Epithelial cell of proximal tubule (primary cell): ENCODE data around the gene SCEL. TPM values are rescaled to one million over a fixed set of nuclear protein-coding genes. Genes with fewer than 3 reads are reported as not detected.

Source experiments
- DNase-seq: peaks from one replicate; pipeline ENCODE4 v3.0.0-alpha.2; 2011; ENCODE audit warnings: low read depth
- H3K4me3 ChIP-seq: 2 replicates; pipeline ENCODE4 v1.5.1; 2011; ENCODE audit warnings: low read depth, mild to moderate bottlenecking, low read length
- total RNA-seq: library from RNA; depleted of rRNA; stranded (reverse); fragments of >200 nt; gene quantifications from 2 replicates; pipeline ENCODE4 v1.2.3, GENCODE V29; 2015
- TF ChIP-seq, protein P1 (sequence below): conservative IDR thresholded peaks from 2 replicates; pipeline ENCODE4 v1.5.1; 2012; ENCODE audit warnings: low read depth, mild to moderate bottlenecking, low read length

Gene SCEL
- total RNA-seq, 1 donor from 2014 or later: 8.5 TPM

GRCh38 chr13:77674852-77675251, 139.3 kb downstream of the SCEL start:
- TF ChIP-seq, protein P1, sequence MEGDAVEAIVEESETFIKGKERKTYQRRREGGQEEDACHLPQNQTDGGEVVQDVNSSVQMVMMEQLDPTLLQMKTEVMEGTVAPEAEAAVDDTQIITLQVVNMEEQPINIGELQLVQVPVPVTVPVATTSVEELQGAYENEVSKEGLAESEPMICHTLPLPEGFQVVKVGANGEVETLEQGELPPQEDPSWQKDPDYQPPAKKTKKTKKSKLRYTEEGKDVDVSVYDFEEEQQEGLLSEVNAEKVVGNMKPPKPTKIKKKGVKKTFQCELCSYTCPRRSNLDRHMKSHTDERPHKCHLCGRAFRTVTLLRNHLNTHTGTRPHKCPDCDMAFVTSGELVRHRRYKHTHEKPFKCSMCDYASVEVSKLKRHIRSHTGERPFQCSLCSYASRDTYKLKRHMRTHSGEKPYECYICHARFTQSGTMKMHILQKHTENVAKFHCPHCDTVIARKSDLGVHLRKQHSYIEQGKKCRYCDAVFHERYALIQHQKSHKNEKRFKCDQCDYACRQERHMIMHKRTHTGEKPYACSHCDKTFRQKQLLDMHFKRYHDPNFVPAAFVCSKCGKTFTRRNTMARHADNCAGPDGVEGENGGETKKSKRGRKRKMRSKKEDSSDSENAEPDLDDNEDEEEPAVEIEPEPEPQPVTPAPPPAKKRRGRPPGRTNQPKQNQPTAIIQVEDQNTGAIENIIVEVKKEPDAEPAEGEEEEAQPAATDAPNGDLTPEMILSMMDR: no peak
- no peak for DNase-seq
- no peak overlapping the region for H3K4me3 ChIP-seq

DNA sequence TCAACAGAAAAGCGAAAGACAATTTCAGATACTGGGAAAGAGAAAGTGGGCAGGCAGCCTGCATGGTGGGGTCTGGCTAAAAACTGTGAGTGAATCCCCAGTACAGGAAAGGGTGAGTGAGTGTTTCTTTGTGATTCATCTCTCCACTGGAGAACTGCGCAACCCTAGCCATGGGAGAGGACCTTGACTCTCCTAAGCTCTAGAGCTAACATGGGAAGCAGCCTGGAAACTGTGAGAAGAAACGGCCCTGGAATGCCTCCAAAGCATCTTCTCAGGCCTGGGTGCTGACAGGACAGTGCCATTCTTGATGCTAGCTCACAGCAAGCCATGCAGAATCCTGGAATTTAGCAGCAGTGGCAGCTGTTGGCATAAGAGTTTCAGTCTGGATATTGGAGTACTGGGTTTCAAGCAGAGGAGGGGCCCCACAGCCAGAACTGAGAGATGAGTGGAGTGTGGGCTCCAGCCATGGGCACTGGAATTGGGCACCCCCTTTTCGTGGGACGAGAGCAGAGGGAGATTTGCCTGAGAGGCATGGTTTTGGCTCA, 143.3 kb downstream of the SCEL start:
- no peak overlapping the region for H3K4me3 ChIP-seq
- DNase-seq: no peak
- TF ChIP-seq, protein P1: no peak

DNA sequence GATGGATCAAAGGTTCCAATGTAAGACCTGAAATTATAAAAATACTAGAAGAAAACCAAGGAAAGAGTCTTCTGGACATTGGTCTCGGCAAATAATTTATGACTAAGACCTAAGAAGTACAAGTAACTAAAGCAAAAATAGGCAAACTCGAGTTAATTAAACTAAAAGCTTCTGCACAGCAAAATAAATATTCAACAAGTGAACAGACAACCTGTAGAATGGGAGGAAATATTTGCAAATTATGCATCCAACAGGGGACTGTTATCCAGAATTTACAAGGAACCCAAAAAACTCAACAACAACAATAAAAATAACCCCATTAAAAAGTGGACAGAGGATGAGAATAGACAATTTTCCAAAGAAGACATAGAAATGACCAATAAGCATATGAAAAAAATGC, 152.3 kb downstream of the SCEL start:
- no peak overlapping the region for H3K4me3 ChIP-seq
- no peak for DNase-seq
- TF ChIP-seq, protein P1: no peak

DNA sequence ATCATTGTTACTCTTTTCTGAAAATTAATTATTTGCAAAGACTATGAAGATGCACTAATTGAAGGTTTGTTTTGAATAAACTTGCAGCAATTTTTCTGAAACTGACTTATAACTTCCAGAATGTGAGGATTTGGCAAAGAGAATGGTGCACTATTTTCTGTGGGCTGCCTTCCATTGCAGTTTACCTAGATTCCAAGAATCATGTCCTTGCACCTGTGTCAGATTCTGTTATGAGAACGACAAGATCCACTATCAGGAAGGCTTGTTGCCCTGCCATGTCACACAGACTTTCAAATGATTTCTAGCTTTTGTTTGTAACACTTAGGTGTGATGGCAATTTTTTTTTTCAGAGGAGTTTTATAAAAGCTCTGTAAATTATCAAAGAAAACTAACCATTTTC, 156.4 kb downstream of the SCEL start:
- H3K4me3 ChIP-seq: no peak overlapping the region
- TF ChIP-seq, protein P1: no peak
- DNase-seq: no peak

DNA sequence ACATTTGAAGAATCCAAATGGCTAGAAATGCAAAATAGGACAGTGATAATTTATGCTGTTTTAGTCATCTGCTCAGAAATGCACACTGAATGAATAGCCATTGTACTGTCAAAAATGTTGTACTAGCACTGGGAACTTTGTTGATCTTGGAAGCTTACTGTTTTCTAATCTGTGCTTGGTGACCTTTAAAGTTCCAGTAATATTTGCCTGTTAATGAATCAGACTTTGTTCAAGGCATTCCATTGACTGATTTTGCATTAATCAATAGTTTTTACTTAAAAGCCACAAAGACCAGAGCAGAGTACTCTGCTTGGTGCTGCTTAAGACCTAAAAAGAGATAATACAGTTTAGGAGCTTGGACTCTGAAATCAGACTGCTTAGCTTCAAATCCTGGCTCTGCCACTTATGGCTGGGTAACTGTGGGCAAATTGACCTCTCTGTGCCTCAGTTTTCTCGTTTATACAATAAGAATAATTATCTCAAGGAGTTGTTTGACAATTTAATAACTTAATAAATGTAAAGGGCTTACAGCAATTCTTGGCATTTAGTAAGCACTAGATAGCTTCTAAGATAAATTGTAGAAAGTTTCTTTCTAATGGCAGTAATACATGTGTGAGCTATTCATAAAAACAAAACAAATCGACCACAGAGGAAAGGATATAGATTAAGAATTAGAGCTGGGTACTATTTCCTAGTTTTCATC, 157.4 kb downstream of the SCEL start:
- TF ChIP-seq, protein P1: no peak
- DNase-seq: peak; percentile 16
- H3K4me3 ChIP-seq: no peak overlapping the region

GRCh38 chr13:77693449-77693940, 158.0 kb downstream of the SCEL start:
- no peak for DNase-seq
- TF ChIP-seq, protein P1: no peak
- H3K4me3 ChIP-seq: no peak overlapping the region

Other genes with a start within 250 kb of the SCEL start
- 20.7 and 32.3 TPM in 2 replicates for gene MYCBP2, start 208.6 kb upstream of the SCEL start, total RNA-seq
- 16.8 and 18.1 TPM in 2 replicates for gene SLAIN1, start 162.0 kb downstream of the SCEL start, total RNA-seq